HEK293T (cell line): ENCODE measurements around the gene MRPL10.

ENCODE experiments used
- ARNT ChIP-seq: fragments of 450-650 bp; IDR thresholded peaks from 2 replicates; pipeline ENCODE4 v1.6.1; 2017; ENCODE audit warnings: mild to moderate bottlenecking
- FOXM1 ChIP-seq: fragments of 450-650 bp; IDR thresholded peaks from 2 replicates; pipeline ENCODE4 v1.6.1; 2017; ENCODE audit warnings: mild to moderate bottlenecking, borderline replicate concordance
- HDGF ChIP-seq: fragments of 450-650 bp; IDR thresholded peaks from 2 replicates; pipeline ENCODE4 v1.6.1; 2017; ENCODE audit warnings: antibody characterized with exemption, borderline replicate concordance
- NFRKB ChIP-seq: fragments of 450-650 bp; IDR thresholded peaks from 2 replicates; pipeline ENCODE4 v1.6.1; 2016; ENCODE audit warnings: mild to moderate bottlenecking, moderate library complexity
- PKNOX1 ChIP-seq: fragments of 450-650 bp; IDR thresholded peaks from 2 replicates; pipeline ENCODE4 v1.6.1; 2016
- SUZ12 ChIP-seq: fragments of 450-650 bp; IDR thresholded peaks from 2 replicates; pipeline ENCODE4 v1.6.1; 2016; ENCODE audit warnings: mild to moderate bottlenecking
- TARDBP ChIP-seq: fragments of 450-650 bp; IDR thresholded peaks from 2 replicates; pipeline ENCODE4 v1.6.1; 2016

DNA sequence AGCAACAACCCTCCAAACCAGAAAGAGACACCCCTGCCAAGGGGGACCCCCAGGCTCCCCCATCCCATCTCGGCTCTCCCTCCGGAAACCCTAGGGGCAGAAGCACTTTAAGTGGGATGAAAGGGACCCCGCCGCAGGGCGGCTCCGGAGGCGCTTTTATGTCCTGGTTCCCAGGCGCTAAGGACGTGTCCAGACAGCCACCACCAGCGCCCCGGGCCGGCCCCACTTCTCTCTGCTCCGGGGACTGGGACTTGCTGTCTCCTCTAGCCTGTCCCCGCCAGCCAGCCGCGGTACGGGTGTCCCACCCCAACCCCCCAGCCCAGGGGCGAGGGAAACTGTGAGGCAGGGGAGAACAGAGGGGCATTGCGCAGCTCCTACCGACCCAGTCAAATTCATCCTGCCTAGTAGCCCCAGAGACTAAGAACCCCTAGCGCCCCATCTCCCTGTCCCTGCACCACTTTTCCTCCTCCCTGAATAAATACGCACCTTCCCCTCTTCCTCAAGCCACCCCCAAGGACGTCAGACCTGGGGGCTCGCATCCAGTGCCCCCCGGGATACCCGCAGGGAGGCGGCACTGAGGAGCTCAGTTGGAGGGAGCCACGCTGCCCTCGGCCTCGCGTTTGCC is 15.5 kb upstream of the MRPL10 start:
- TF ChIP-seq NFRKB (no peak), ARNT (no peak), TARDBP (no peak), HDGF (no peak), FOXM1 (no peak), SUZ12 (no peak), PKNOX1 (no peak)
